Measurements from ENCODE around the gene ITGA8.

ITGA8 gene

DNA sequence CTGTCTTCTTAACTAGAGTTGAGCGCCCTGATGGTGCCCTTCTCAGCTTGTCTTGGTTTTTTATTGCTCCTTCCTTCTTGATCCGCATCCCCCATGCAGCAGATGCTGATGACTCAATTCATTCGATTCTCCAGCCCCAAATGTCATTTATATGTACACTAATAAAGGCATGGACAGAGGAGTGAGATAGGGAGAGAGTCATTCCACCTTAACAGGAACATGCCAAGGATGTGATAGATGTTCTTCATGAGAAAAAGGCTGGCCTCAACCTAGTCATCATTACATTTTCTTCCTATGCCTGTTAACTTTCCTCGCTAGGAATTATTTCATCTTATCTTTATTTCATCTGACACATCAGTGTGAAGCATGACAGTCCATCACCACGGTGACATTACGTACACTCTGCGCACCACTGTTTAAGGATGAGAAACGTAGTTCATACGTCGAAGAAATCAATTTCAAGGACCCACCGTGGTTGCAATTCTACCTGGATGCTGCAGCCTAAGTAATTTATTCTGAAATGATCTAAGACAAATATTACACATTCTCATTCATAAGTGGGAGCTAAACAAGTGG, 198.3 kb downstream of the ITGA8 start:
- Mint-ChIP-seq H3K4me3 (no peak overlapping the region), H3K9me3 (no peaks in the 10 kb centered on the region), H3K4me1 (ENCODE audit: low read depth) (no peaks in the 10 kb centered on the region), H3K27me3 (peaks cover 25% of the 10 kb centered on the region), H3K36me3 (ENCODE audit: low read depth) (no peaks in the 10 kb centered on the region), H3K27ac (no peak overlapping the region)
- no peak for DNase-seq

DNA sequence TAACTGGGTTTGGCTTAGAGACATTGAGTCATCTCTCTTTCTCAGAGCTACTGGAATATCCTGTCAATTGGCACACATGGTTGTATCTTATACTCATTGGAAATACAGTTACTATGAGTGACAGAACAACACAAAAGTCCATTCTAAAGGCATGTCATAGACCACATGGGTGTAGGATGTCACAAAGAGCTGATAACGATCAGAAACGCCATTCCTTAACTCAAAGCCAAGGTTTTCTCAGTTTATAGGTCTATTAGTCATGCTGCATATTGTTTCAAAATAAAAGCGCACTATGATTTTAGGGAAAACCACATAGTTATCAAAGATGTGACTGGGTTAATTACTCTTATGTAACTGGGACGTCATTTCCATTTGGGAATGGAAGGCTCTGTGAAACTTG, 201.5 kb downstream of the ITGA8 start:
- Mint-ChIP-seq H3K4me3 (no peak overlapping the region), H3K36me3 (ENCODE audit: low read depth) (no peaks in the 10 kb centered on the region), H3K27me3 (peaks cover 24% of the 10 kb centered on the region)

DNA sequence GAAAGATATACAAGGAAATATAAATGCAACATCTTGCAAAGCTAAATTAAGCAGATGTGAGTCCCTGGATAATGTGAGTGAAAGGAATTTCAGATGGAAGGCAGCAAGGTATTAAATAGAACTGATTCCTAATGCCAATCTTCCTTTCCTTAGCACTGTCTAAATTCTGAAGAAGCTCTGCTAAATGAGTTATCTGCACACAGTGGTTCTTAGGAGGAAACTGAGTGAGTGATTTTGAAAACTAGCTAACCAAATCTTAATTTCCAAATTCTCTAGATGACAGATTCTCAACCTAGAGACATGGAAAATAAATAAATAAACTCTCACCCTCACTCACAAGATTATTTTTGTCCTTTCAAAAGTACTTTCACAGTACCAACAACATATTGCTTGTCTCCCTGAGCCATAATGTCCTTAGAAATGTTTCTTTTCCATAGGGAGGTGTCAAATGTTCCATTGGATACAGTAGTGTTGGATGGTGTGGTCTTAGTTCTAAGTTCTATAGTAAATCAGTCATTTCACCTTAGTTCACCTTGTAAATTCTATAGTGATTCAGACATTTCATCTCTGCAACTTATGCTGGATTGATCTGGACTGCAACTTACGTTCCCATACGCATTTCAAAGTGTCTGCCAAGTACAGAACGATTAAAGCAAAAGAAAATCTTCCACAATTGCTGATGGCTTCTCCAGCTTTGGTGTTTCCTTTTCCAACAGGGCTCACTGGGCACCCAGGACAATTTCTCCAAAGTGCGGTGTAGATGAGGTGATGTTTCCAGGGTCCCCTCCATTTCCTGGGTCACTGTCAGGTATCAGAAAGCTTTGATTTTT, 203.3 kb downstream of the ITGA8 start:
- Mint-ChIP-seq H3K27ac (no peak overlapping the region), H3K27me3 (peaks cover 27% of the 10 kb centered on the region), H3K36me3 (ENCODE audit: low read depth) (no peaks in the 10 kb centered on the region), H3K9me3 (no peaks in the 10 kb centered on the region), H3K4me3 (no peak overlapping the region), H3K4me1 (ENCODE audit: low read depth) (no peaks in the 10 kb centered on the region)
- DNase-seq: no peak

More for the DNA sequence above, 201.5 kb downstream of the ITGA8 start:
- H3K9me3 Mint-ChIP-seq: no peaks in the 10 kb centered on the region
- no peak overlapping the region for H3K27ac Mint-ChIP-seq
- no peak for DNase-seq
- no peaks in the 10 kb centered on the region for H3K4me1 Mint-ChIP-seq (ENCODE audit: low read depth)

DNA sequence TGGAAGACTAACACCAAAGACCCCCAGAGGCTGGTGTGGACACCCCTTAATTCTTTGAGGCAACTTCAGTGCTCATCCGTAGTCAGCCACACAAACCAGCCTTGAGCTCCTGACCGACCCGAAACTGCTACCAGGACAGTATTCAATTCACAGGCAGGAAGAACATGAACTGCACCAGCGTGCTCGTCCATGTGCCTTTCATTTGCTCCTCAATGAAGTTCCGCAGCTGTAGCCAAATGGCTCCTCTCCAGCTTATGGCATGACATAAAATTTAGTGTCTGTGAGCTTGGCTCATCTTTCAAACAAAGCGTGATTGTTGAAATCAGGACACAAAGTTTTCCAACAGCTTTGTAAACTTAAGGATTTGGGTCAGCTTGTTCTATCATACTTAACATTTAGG, 204.5 kb downstream of the ITGA8 start:
- H3K27ac Mint-ChIP-seq: no peak overlapping the region
- H3K4me1 Mint-ChIP-seq (ENCODE audit: low read depth): no peaks in the 10 kb centered on the region
- H3K27me3 Mint-ChIP-seq: peaks cover 28% of the 10 kb centered on the region
- H3K9me3 Mint-ChIP-seq: no peaks in the 10 kb centered on the region
- H3K36me3 Mint-ChIP-seq (ENCODE audit: low read depth): no peaks in the 10 kb centered on the region
- H3K4me3 Mint-ChIP-seq: no peak overlapping the region
- DNase-seq: no peak

DNA sequence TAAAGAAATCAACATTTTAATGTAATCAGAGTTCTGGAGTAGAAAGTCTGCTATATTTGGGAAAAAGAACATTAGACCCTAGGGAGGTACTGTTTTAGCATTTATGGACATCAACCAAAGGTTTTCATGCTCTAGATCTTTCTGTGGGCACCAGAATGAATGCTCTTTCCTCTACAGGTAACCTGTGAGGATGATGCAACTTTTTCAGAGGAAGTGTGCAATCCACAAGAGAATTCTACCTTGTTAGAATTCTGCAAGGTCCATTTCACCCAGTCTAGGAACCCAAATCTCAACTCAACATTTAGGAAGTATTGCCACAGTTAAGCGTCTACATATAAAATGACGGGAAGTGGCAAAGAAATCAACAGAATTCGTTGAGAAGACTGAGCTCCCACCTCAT, 208.8 kb downstream of the ITGA8 start:
- Mint-ChIP-seq H3K4me3 (no peak overlapping the region), H3K9me3 (no peaks in the 10 kb centered on the region), H3K27ac (no peak overlapping the region), H3K36me3 (ENCODE audit: low read depth) (no peaks in the 10 kb centered on the region), H3K4me1 (ENCODE audit: low read depth) (no peaks in the 10 kb centered on the region), H3K27me3 (peaks cover 31% of the 10 kb centered on the region)
- no peak for DNase-seq

DNA sequence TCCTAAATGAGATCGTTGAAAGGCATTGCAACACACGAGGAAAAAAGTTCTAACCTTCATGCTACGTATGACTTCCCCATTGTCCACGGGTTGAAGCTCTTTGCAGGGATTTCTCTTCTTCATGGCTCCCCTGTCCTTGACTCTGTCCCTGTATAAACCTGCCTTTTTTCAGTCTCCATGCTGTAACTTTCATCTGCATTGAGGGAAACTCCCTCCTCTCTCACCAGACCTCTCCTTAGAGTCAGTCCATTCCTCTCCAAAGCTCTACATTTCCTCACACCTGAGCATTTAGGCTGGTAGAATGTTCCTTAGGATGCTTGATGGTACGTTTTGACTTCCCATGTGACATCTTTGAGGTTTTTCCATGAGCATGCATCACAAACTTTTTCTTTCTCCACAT, 214.4 kb downstream of the ITGA8 start:
- H3K36me3 Mint-ChIP-seq (ENCODE audit: low read depth): no peaks in the 10 kb centered on the region
- H3K4me1 Mint-ChIP-seq (ENCODE audit: low read depth): peaks cover 5% of the 10 kb centered on the region
- no peak overlapping the region for H3K4me3 Mint-ChIP-seq
- no peak for DNase-seq
- H3K9me3 Mint-ChIP-seq: no peaks in the 10 kb centered on the region
- H3K27me3 Mint-ChIP-seq: peaks cover 58% of the 10 kb centered on the region
- H3K27ac Mint-ChIP-seq: no peak overlapping the region

DNA sequence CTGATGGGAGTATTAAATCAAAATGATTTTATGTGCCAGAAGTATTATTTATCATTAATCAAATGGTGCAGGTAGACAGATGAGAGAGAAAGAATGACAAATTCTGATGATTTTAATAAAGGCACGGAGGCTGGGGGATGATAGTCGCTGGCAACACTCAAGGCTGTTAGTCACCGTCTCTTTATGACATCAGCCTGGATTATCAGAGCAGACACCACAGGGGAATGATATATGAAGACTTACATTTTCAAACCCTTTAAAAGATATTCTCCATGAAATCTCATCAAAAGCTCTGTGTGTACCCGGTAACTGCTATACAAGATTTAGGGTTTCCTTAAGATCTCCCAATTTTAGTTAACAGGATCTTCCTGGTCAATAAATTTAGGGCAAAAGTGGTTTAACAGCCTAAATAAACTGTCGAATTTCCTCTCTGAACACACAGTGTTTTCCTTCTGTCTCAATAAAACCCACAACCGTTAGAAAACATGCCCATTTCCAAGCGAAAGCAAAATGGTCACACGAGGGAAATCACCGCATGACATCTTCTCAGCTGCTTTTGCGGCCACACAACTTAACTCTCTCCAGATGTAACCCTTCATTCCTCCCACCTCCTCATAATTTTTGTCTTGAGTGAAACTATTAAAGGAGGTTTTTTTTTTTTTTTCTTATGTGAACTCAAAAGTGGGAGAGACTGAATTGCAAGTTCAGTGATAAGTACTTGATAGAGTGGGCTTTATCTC, 215.5 kb downstream of the ITGA8 start:
- DNase-seq: no peak
- no peak overlapping the region for H3K27ac Mint-ChIP-seq

DNA sequence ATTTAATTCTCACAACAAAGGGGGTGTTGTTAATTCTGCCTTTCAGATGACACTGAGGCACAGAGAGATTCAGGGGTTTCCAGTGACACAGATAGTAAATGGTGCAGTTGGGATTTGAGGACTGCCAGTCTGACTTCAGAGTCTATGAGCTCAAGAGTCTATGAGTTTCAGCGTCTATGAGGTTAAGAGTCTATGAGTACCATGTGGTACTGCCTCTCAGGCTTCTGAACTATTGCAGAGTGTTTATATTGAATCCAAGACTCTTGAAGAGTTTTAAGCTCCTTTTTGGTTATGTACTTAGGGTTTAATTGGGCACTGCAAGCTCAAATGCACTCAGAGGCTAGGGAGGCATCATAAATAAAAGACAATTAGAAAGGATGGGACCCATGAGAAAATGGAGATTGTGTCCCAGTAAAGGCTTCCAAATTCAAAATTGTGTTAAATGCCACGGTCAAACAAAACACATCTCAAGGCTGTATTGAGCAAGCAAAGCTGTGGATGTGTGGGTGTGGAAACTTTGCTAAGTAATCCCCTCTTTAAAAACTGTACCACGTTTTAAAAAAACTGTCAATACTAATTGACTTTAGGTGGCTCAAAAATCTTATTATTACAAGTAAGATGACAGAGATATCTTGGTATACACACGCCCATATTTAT, 224.7 kb downstream of the ITGA8 start:
- Mint-ChIP-seq H3K27me3 (peaks cover 26% of the 10 kb centered on the region), H3K4me1 (ENCODE audit: low read depth) (no peaks in the 10 kb centered on the region), H3K36me3 (ENCODE audit: low read depth) (no peaks in the 10 kb centered on the region), H3K4me3 (no peak overlapping the region), H3K27ac (no peak overlapping the region), H3K9me3 (no peaks in the 10 kb centered on the region)
- no peak for DNase-seq

More for the DNA sequence above, 215.5 kb downstream of the ITGA8 start:
- no peaks in the 10 kb centered on the region for H3K9me3 Mint-ChIP-seq
- peaks cover 62% of the 10 kb centered on the region for H3K27me3 Mint-ChIP-seq
- H3K36me3 Mint-ChIP-seq (ENCODE audit: low read depth): no peaks in the 10 kb centered on the region
- no peak overlapping the region for H3K4me3 Mint-ChIP-seq
- peaks cover 5% of the 10 kb centered on the region for H3K4me1 Mint-ChIP-seq (ENCODE audit: low read depth)

DNA sequence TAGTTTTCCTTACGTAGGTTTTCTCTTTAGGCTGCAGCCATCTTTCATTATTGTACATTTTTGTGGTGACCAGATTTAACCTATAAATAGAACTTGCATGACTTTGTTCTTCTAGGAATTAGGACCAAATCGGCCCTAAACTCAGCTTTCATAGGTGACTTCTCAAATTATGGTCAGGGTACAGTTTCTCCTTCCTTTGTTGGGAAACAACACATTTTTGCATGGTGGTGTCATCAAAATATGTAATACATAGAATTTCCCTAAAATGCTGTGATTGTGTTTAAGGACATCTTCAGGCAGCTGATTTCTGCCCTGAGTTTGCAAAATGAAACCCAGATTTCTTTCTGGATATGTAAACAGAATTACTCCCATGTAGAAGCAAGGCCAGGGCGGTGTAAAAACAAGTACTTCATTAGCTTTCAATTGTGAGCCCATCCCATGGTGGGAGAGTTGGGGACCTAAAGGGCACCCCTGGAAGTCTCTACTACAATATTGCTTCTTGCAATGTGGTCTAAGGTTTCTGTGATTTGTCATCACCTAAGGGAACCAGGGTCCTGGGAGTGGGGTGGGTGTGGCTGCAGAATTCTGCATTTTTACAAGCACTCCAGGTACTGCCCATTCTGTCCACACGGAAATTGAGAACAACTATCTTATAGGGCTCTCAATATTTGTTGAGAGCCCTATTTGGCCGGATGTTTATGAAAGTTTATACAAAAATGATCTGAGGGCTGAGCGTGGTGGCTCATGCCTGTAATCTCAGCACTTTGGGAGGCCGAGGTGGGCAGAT, 227.7 kb downstream of the ITGA8 start:
- H3K4me3 Mint-ChIP-seq: no peak overlapping the region
- peaks cover 24% of the 10 kb centered on the region for H3K27me3 Mint-ChIP-seq
- H3K4me1 Mint-ChIP-seq (ENCODE audit: low read depth): no peaks in the 10 kb centered on the region
- no peaks in the 10 kb centered on the region for H3K36me3 Mint-ChIP-seq (ENCODE audit: low read depth)
- H3K9me3 Mint-ChIP-seq: no peaks in the 10 kb centered on the region
- no peak for DNase-seq
- H3K27ac Mint-ChIP-seq: no peak overlapping the region

DNA sequence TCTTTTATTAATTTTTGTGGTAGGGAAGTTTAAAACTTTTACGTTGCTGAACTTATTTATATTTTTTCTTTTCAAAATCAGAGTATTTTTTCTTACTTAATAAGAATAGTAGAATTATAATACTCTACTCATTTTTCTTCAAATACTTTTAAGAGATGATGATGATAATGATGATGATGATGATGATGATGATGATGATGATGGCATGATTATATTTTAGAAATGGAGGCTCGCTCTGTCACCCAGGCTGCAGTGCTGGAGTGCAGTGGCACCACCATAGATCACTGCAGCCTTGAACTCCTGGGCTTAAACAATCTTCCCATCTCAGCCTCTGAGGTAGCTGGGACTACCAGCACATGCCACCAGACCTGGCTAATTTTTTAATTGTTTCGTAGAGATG, 230.3 kb downstream of the ITGA8 start:
- Mint-ChIP-seq H3K27me3 (peaks cover 24% of the 10 kb centered on the region), H3K4me3 (no peak overlapping the region), H3K36me3 (ENCODE audit: low read depth) (no peaks in the 10 kb centered on the region), H3K9me3 (no peaks in the 10 kb centered on the region), H3K27ac (no peak overlapping the region), H3K4me1 (ENCODE audit: low read depth) (no peaks in the 10 kb centered on the region)
- no peak for DNase-seq

DNA sequence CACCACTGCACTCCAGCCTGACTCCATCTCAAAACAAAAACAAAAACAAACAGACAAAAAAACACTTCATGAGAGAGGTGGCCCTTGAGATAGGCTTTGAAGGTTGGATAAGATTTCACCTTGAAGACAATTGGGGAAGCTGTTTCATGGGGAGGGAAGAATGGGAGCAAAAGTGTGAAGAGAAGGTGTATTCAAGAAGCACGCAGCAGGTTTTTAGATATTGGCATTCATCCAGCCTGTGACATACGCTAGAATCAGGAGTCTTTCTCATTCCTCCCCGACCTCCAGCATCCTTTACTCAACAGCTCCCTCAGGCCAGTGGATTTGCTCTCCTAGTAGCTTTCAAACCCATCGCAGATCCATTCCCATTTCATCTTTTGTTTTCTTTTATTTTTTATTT, 232.3 kb downstream of the ITGA8 start:
- Mint-ChIP-seq H3K4me1 (ENCODE audit: low read depth) (no peaks in the 10 kb centered on the region), H3K27me3 (peaks cover 34% of the 10 kb centered on the region), H3K9me3 (no peaks in the 10 kb centered on the region), H3K4me3 (no peak overlapping the region), H3K27ac (no peak overlapping the region), H3K36me3 (ENCODE audit: low read depth) (no peaks in the 10 kb centered on the region)
- DNase-seq: no peak

DNA sequence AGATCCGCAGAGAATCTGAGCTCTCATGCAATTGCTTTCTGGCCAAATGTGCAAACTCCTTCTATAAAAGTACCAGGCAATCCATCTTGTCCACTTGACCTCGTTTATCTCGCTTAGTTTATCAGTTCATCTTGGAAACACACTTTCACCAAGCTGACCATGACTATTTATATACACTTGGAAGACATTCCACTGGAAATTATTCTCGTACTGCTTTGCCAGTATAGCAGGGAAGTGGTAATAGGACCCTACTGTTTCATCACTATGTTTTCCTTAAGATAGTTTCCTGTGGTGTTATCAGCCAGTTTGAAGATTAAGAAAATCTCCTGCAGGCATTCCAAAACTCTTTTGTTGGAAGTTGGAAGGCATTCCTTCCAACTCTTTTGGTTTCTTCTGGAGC, 233.3 kb downstream of the ITGA8 start:
- Mint-ChIP-seq H3K27me3 (peaks cover 34% of the 10 kb centered on the region), H3K27ac (no peak overlapping the region), H3K4me3 (no peak overlapping the region), H3K4me1 (ENCODE audit: low read depth) (no peaks in the 10 kb centered on the region), H3K36me3 (ENCODE audit: low read depth) (no peaks in the 10 kb centered on the region), H3K9me3 (no peaks in the 10 kb centered on the region)
- no peak for DNase-seq

DNA sequence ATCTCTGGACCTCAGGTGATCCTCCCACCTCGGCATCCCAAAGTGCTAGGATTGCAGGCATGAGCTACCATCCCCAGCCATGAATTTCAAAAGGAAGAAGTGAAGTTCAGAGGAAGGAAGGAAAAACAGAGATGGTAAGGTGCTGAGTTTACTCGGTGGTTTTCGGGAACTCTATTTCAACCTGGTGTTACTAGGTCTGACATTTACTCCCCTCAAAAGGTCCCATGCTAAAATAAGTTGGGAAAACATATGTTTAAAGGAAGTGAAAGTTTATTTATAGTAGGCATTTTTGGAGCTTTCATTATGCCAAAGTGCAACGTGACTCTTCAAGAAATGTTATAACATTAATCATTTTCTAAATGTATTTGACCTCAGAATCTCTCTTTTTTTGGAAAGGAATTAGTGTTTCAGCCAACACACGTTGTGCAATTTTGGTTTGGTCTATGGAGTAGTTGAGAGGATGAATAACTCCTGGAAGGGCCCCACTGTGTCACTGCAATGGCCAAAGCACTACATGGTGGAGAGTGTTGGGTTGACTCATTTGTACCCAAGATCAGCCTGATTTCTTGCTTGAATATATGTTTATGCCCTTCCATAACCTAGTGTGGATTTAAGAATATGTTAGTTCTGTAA, 233.9 kb downstream of the ITGA8 start:
- Mint-ChIP-seq H3K27me3 (peaks cover 35% of the 10 kb centered on the region), H3K4me3 (no peak overlapping the region), H3K27ac (no peak overlapping the region), H3K9me3 (no peaks in the 10 kb centered on the region), H3K36me3 (ENCODE audit: low read depth) (no peaks in the 10 kb centered on the region), H3K4me1 (ENCODE audit: low read depth) (no peaks in the 10 kb centered on the region)
- DNase-seq: no peak

DNA sequence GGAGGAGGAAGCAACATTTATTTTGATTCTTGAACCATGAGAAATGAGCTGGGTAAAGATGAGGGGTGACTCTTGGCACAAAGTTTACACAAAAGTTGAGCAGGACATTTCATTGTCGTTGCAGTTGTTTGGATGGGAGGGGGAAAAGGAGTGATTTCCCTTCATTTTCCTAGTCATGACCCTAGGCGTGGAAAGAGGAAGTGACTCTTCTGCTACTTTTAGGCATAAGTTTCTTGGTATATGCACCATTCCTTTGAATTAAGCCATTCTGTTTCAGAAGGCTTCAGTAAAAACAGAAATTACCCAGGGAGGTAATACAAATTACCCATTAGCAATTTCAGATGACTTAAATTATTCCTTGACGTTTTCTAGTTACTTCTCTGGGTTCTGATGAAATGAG, 234.7 kb downstream of the ITGA8 start:
- Mint-ChIP-seq H3K9me3 (no peaks in the 10 kb centered on the region), H3K36me3 (ENCODE audit: low read depth) (no peaks in the 10 kb centered on the region), H3K4me1 (ENCODE audit: low read depth) (no peaks in the 10 kb centered on the region), H3K27ac (no peak overlapping the region), H3K4me3 (no peak overlapping the region), H3K27me3 (peaks cover 37% of the 10 kb centered on the region)
- no peak for DNase-seq

All from activated T-cell treated with anti-CD3 and anti-CD28 coated beads, Interleukin-2, amount 50 U/mL, for 24 hours (primary cell).